ENCODE measurements around the gene CCDC54.
A peak's percentile ranks its signal among the peaks of the same experiment; 100 is the strongest.

Gene CCDC54

DNA sequence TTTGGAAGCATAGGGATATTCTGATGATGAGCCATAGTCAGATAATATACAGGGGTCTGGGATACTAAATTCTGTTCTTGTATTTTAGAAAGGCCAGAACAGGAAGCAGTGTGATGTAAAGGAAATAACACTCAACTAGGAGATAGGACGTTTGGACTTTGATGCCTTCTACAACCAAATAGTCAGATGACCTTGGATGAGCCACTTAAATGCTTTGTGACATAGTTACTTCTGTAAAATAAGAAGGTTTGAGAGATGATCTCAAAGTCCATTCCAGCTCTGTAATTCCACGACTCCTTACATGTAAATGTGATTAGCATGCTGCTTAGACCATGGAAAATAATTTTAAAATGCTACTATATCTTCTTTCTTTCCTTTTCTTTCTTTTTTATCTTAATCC is 29.5 kb upstream of the CCDC54 start:
- DNase-seq (ENCODE audit: low read depth), result no peak
- no peak overlapping the region for H3K4me3 ChIP-seq (ENCODE audit: low read depth, low read length)
- in situ Hi-C loops (cut with HindIII; ENCODE audit: low sequenced_read_pairs), result no loop called here
- TF ChIP-seq, protein P1, sequence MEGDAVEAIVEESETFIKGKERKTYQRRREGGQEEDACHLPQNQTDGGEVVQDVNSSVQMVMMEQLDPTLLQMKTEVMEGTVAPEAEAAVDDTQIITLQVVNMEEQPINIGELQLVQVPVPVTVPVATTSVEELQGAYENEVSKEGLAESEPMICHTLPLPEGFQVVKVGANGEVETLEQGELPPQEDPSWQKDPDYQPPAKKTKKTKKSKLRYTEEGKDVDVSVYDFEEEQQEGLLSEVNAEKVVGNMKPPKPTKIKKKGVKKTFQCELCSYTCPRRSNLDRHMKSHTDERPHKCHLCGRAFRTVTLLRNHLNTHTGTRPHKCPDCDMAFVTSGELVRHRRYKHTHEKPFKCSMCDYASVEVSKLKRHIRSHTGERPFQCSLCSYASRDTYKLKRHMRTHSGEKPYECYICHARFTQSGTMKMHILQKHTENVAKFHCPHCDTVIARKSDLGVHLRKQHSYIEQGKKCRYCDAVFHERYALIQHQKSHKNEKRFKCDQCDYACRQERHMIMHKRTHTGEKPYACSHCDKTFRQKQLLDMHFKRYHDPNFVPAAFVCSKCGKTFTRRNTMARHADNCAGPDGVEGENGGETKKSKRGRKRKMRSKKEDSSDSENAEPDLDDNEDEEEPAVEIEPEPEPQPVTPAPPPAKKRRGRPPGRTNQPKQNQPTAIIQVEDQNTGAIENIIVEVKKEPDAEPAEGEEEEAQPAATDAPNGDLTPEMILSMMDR (IDR thresholded peaks at IDR 0.05; ENCODE audit: low read depth, low read length, missing control alignments), result no peak

DNA sequence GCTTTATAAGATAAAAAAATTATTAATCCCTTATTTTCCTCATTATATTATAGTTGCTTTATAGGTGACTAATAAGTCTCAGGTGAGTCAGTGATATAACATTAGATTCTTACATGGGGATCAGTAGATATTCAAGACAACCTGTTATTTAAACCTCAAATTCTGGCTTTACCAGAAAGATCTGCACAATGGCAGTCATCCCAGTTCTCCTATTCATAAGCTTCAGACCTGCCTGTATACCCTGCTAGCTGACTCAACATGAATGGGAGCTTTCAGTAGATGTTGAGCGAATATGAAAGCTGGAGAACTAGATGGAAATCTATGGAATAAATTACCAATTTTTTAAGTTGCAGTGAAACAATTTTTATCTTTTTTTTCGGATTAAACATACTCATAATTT is 20.5 kb upstream of the CCDC54 start:
- no peak overlapping the region for H3K4me3 ChIP-seq (ENCODE audit: low read depth, low read length)
- TF ChIP-seq, protein P1 (IDR thresholded peaks at IDR 0.05; ENCODE audit: low read depth, low read length, missing control alignments), result no peak
- in situ Hi-C loops (cut with HindIII; ENCODE audit: low sequenced_read_pairs), result no loop called here
- DNase-seq (ENCODE audit: low read depth), result no peak

DNA sequence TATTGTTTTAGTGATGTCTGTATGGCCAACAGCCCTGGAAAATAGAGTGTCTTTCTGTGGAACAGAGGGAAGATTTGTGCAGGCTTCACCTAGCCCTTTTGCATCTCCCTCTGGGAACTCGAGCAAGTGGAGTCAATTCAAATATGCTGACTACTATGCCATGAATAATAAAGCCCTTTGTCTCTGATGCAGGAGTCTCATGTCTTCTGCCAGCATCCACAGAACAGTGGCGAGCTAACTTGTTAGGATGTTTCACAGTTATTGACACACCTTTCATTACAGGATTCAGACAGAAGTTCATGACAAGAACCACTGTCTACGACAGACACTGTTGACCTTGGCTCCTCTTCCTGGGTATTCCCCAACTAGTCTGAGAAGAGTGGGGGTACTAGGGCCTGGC is 15.6 kb upstream of the CCDC54 start:
- DNase-seq (ENCODE audit: low read depth), result no peak
- TF ChIP-seq, protein P1 (IDR thresholded peaks at IDR 0.05; ENCODE audit: low read depth, low read length, missing control alignments), result no peak
- in situ Hi-C loops (cut with HindIII; ENCODE audit: low sequenced_read_pairs), result no loop called here
- H3K4me3 ChIP-seq (ENCODE audit: low read depth, low read length), result no peak overlapping the region

DNA sequence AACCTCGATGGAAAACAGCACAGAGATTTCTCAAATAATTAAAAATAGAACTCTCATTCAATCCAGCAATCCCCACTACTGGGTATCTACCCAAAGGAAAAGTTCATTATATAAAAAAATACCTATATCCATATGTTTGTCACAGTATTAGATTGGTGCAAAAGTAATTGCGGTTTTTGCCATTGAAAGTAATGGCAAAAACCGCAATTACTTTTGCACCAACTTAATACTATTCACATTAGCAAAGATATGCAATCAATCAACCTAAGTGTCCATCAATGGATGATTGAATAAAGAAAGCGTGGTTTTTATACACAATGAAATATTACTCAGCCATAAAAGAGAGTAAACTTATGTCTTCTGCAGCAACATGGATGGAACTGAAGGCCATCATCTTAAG is 12.2 kb upstream of the CCDC54 start:
- in situ Hi-C loops (cut with HindIII; ENCODE audit: low sequenced_read_pairs), result no loop called here
- no peak overlapping the region for H3K4me3 ChIP-seq (ENCODE audit: low read depth, low read length)
- TF ChIP-seq, protein P1 (IDR thresholded peaks at IDR 0.05; ENCODE audit: low read depth, low read length, missing control alignments), result no peak
- no peak for DNase-seq (ENCODE audit: low read depth)

DNA sequence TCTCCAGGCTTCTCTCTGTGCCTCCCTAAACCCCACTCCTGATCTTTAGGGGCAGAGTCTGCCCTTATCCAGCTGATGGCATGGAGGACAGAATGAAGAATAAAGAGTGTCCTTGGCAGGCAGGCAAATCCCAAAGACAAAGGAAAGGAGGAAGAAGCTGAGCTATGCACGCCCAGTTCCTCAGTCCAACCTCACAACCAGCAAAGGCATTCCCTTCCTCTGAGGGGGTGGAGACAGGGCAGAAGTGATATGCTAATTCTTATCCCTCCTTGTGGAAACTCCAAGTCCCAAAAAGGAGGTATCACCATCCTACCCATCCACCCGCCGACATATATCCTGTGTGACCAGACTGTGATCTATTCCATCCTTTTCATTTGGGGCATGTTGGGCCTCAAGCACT is 10.5 kb upstream of the CCDC54 start:
- TF ChIP-seq, protein P1 (IDR thresholded peaks at IDR 0.05; ENCODE audit: low read depth, low read length, missing control alignments), result no peak
- no peak overlapping the region for H3K4me3 ChIP-seq (ENCODE audit: low read depth, low read length)
- DNase-seq (ENCODE audit: low read depth), result no peak
- in situ Hi-C loops (cut with HindIII; ENCODE audit: low sequenced_read_pairs), result no loop called here

DNA sequence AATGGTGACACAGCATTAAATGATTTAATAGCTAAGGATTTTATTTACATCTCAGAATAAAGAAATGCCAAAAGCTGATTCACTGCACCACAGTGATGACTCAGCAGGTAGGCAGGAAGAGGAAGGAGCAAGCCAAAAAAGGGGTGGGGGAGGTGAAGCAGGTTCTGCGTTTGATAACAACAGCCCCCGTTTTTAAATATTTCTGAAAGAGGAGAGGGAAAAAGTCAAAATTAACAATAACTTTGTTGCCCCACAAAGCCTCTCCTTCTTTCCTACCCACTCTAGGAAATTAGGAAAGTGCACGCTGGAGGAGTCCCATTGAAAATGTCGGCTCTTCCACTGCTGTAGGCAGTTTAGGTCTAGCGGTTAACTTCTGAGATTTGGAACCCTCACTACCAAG is 9.9 kb upstream of the CCDC54 start:
- TF ChIP-seq, protein P1 (IDR thresholded peaks at IDR 0.05; ENCODE audit: low read depth, low read length, missing control alignments), result no peak
- peak; percentile 57 for DNase-seq (ENCODE audit: low read depth)
- H3K4me3 ChIP-seq (ENCODE audit: low read depth, low read length), result no peak overlapping the region
- in situ Hi-C loops (cut with HindIII; ENCODE audit: low sequenced_read_pairs), result no loop called here
